22Rv1 (cell line): ENCODE data around the gene ARHGAP26.

Experiments
- ZFX ChIP-seq: fragments of 450-650 bp; IDR thresholded peaks from 2 replicates; pipeline ENCODE4 v1.6.1; 2017; ENCODE audit warnings: antibody characterized with exemption, borderline replicate concordance
- TF ChIP-seq, protein P1 (sequence below): fragments of 450-650 bp; IDR thresholded peaks from 2 replicates; pipeline ENCODE4 v1.5.1; 2017; ENCODE audit warnings: mild to moderate bottlenecking

DNA sequence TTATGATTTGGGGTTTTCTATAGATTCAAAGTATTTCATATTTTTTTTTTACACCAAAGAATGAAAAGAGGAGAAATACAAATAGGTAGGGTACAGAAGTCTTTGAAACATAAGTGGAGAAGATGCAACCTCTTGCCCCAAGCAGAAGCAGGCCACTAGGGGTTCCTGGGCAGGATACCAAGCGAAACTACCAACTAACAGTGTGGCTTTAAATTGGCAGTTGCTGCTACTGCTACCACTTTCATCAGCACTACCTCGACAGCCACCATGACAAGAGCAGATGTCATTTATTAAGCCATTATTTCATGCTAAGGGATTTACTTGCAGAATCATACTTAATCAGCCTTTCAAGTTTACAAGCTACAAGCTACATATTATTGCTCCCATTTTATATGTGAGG lies 345.2 kb downstream of the ARHGAP26 start:
- TF ChIP-seq, protein P1, sequence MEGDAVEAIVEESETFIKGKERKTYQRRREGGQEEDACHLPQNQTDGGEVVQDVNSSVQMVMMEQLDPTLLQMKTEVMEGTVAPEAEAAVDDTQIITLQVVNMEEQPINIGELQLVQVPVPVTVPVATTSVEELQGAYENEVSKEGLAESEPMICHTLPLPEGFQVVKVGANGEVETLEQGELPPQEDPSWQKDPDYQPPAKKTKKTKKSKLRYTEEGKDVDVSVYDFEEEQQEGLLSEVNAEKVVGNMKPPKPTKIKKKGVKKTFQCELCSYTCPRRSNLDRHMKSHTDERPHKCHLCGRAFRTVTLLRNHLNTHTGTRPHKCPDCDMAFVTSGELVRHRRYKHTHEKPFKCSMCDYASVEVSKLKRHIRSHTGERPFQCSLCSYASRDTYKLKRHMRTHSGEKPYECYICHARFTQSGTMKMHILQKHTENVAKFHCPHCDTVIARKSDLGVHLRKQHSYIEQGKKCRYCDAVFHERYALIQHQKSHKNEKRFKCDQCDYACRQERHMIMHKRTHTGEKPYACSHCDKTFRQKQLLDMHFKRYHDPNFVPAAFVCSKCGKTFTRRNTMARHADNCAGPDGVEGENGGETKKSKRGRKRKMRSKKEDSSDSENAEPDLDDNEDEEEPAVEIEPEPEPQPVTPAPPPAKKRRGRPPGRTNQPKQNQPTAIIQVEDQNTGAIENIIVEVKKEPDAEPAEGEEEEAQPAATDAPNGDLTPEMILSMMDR: no peak
- no peak for TF ChIP-seq ZFX
